DND-41 (cell line): ENCODE results near the gene ITPR3.

Experiments used
- ATAC-seq: fragments of 200-7000 bp; cut with Tn5 transposase; 3 replicates; pipeline ENCODE4 v1.9.1; 2021; ENCODE audit warnings: low read depth; ENCODE audit not compliant: insufficient read depth
- DNase-seq: peaks from one replicate; pipeline ENCODE4 v3.0.0-alpha.2; 2020
- H2AFZ ChIP-seq: 2 replicates; pipeline ENCODE4 v1.6.0; 2012; ENCODE audit warnings: low read depth, low read length
- H3K27ac ChIP-seq: 2 replicates; pipeline ENCODE4 v1.5.1; 2012; ENCODE audit warnings: low read length, inconsistent platforms
- H3K27me3 ChIP-seq: fragments of 200-600 bp; sonication (generic); 2 replicates; pipeline ENCODE4 v1.6.0; 2012; ENCODE audit warnings: low read length, mild to moderate bottlenecking, inconsistent platforms; ENCODE audit not compliant: insufficient read depth, poor library complexity
- H3K36me3 ChIP-seq: 2 replicates; pipeline ENCODE4 v1.5.1; 2012; ENCODE audit warnings: low read length, inconsistent platforms; ENCODE audit not compliant: insufficient read depth
- H3K4me1 ChIP-seq: 2 replicates; pipeline ENCODE4 v1.5.1; 2012; ENCODE audit warnings: mild to moderate bottlenecking, low read length; ENCODE audit not compliant: insufficient read depth
- H3K4me2 ChIP-seq: 2 replicates; pipeline ENCODE4 v1.6.0; 2012; ENCODE audit warnings: mild to moderate bottlenecking, moderate library complexity, low read length, inconsistent platforms; ENCODE audit not compliant: insufficient read depth
- H3K4me3 ChIP-seq, 2 experiments: fragments of 200-600 bp in 1 of 2; shearing (Covaris generic) in 1 of 2; 2 replicates each; pipeline ENCODE4 v1.5.1; 2012 to 2016; ENCODE audit warnings: inconsistent platforms in 2 of 2, low read length in 2 of 2, mild to moderate bottlenecking in 2 of 2, low read depth in 1 of 2, moderate library complexity in 1 of 2
- H3K79me2 ChIP-seq: 2 replicates; pipeline ENCODE4 v1.6.0; 2012; ENCODE audit warnings: low read length, inconsistent platforms; ENCODE audit not compliant: insufficient read depth
- H3K9ac ChIP-seq: 2 replicates; pipeline ENCODE4 v1.6.0; 2012; ENCODE audit warnings: low read depth, mild to moderate bottlenecking, inconsistent platforms, low read length, moderate library complexity
- H3K9me3 ChIP-seq: 2 replicates; pipeline ENCODE4 v1.5.1; 2012; ENCODE audit warnings: low read length, moderate library complexity, mild to moderate bottlenecking, inconsistent platforms; ENCODE audit not compliant: insufficient read depth, severe bottlenecking
- H4K20me1 ChIP-seq: 2 replicates; pipeline ENCODE4 v1.6.0; 2012; ENCODE audit warnings: low read length; ENCODE audit not compliant: insufficient read depth
- CTCF ChIP-seq: IDR thresholded peaks from 2 replicates; pipeline ENCODE4 v1.5.1; 2012; ENCODE audit warnings: borderline replicate concordance, low read length, moderate library complexity, mild to moderate bottlenecking; ENCODE audit not compliant: poor library complexity, severe bottlenecking; ENCODE audit errors: extremely low read depth
- EZH2 ChIP-seq: IDR thresholded peaks from 3 replicates; pipeline ENCODE4 v1.6.1; 2012; ENCODE audit warnings: borderline replicate concordance, low read depth, mild to moderate bottlenecking, moderate library complexity, low read length, inconsistent platforms; ENCODE audit not compliant: severe bottlenecking

ITPR3 gene

GRCh38 chr6:33576668-33577067, 44.5 kb upstream of the ITPR3 start:
- H3K27me3 ChIP-seq, result no peaks in the 10 kb centered on the region
- ATAC-seq (no peak), DNase-seq (no peak)
- H3K27ac ChIP-seq, result no peak overlapping the region
- H3K4me3 ChIP-seq, result no peak overlapping the region
- H3K4me1 ChIP-seq, result peaks cover 36% of the 10 kb centered on the region
- peaks cover 29% of the 10 kb centered on the region for H3K79me2 ChIP-seq
- peaks cover 41% of the 10 kb centered on the region for H3K36me3 ChIP-seq
- H3K4me2 ChIP-seq, result no peak overlapping the region
- no peak overlapping the region for H3K9ac ChIP-seq
- no peaks in the 10 kb centered on the region for H3K9me3 ChIP-seq
- H2AFZ ChIP-seq, result no peak overlapping the region
- no peak for TF ChIP-seq CTCF
- TF ChIP-seq EZH2, result no peak
- peaks cover 10% of the 10 kb centered on the region; the same call in 1 of the 2 replicates for H4K20me1 ChIP-seq

GRCh38 chr6:33577106-33577535, 44.0 kb upstream of the ITPR3 start:
- ATAC-seq, result no peak

GRCh38 chr6:33577718-33578117, 43.4 kb upstream of the ITPR3 start:
- peak overlapping the region; percentile 71 for H3K27ac ChIP-seq
- peaks cover 10% of the 10 kb centered on the region; the same call in 1 of the 2 replicates for H4K20me1 ChIP-seq
- peaks cover 29% of the 10 kb centered on the region for H3K79me2 ChIP-seq
- ATAC-seq (no peak), DNase-seq (no peak)
- H3K27me3 ChIP-seq, result no peaks in the 10 kb centered on the region
- TF ChIP-seq CTCF (no peak), EZH2 (no peak)
- H3K4me2 ChIP-seq, result peak overlapping the region; percentile 92
- H2AFZ ChIP-seq, result no peak overlapping the region
- H3K4me1 ChIP-seq, result peaks cover 26% of the 10 kb centered on the region
- peak overlapping the region; percentile 64; the same call in 1 of the 2 replicates for H3K9ac ChIP-seq
- H3K36me3 ChIP-seq, result peaks cover 41% of the 10 kb centered on the region
- peak overlapping the region in 1 of 2 experiments; percentile 74; a peak in 2 of 4 replicates for H3K4me3 ChIP-seq
- no peaks in the 10 kb centered on the region for H3K9me3 ChIP-seq

More at GRCh38 chr6:33577106-33577535, 44.0 kb upstream of the ITPR3 start:
- Histone ChIP-seq H3K27ac (no peak overlapping the region), H3K4me2 (0 out of 2 replicates have a peak overlapping the region, but pooled peaks have one; percentile 92), H4K20me1 (peaks cover 10% of the 10 kb centered on the region; the same call in 1 of the 2 replicates), H3K9ac (peak overlapping the region; percentile 64; the same call in 1 of the 2 replicates), H3K4me3 (0 out of 4 replicates have a peak overlapping the region, but pooled peaks of 1 of the 2 experiments have one; percentile 74), H3K9me3 (no peaks in the 10 kb centered on the region), H3K36me3 (peaks cover 41% of the 10 kb centered on the region), H3K79me2 (peaks cover 29% of the 10 kb centered on the region), H2AFZ (no peak overlapping the region), H3K4me1 (peaks cover 32% of the 10 kb centered on the region), H3K27me3 (no peaks in the 10 kb centered on the region)
- DNase-seq, result no peak
- TF ChIP-seq EZH2, result no peak
- no peak for TF ChIP-seq CTCF

GRCh38 chr6:33578164-33578563, 43.0 kb upstream of the ITPR3 start:
- H3K27me3 ChIP-seq, result no peaks in the 10 kb centered on the region
- H3K27ac ChIP-seq, result peak overlapping the region; percentile 71
- peaks cover 41% of the 10 kb centered on the region for H3K36me3 ChIP-seq
- no peaks in the 10 kb centered on the region for H3K9me3 ChIP-seq
- no peak overlapping the region for H2AFZ ChIP-seq
- TF ChIP-seq CTCF (no peak), EZH2 (no peak)
- H3K4me3 ChIP-seq, result peak overlapping the region; percentile 68 to 74; a peak in 3 of 4 replicates
- no peak for ATAC-seq
- peaks cover 26% of the 10 kb centered on the region for H3K4me1 ChIP-seq
- H4K20me1 ChIP-seq, result peaks cover 10% of the 10 kb centered on the region; the same call in 1 of the 2 replicates
- H3K9ac ChIP-seq, result peak overlapping the region; percentile 64
- H3K4me2 ChIP-seq, result peak overlapping the region; percentile 92
- H3K79me2 ChIP-seq, result peaks cover 29% of the 10 kb centered on the region
- DNase-seq, result no peak
